ENCODE results near the gene GBA2.

GBA2 gene

GRCh38 chr9:35726931-35727330, 22.1 kb downstream of the GBA2 start:
- H3K27ac ChIP-seq (ENCODE audit: low read depth, low read length) = peak overlapping the region; percentile 95
- H3K36me3 ChIP-seq (ENCODE audit: insufficient read depth, low read length) = peaks cover 42% of the 10 kb centered on the region
- peaks cover 56% of the 10 kb centered on the region for H3K4me1 ChIP-seq (ENCODE audit: insufficient read depth, low read length)
- H3K27me3 ChIP-seq (ENCODE audit: control insufficient read depth in 1 of 2, insufficient read depth in 2 of 2, low read length in 2 of 2) = no peaks in the 10 kb centered on the region
- H3K9me3 ChIP-seq (ENCODE audit: low read length) = no peaks in the 10 kb centered on the region
- H3K4me3 ChIP-seq (ENCODE audit: low read depth in 1 of 2, low read length in 2 of 2) = peak overlapping the region in 1 of 2 donors; percentile 73
- H3K9ac ChIP-seq (ENCODE audit: low read length) = peak overlapping the region; percentile 99

GRCh38 chr9:35725362-35725761, 23.7 kb downstream of the GBA2 start:
- Histone ChIP-seq H3K9me3 (ENCODE audit: low read length) (no peaks in the 10 kb centered on the region), H3K36me3 (ENCODE audit: insufficient read depth, low read length) (peaks cover 58% of the 10 kb centered on the region), H3K9ac (ENCODE audit: low read length) (no peak overlapping the region), H3K4me1 (ENCODE audit: insufficient read depth, low read length) (peaks cover 48% of the 10 kb centered on the region), H3K4me3 (ENCODE audit: low read depth in 1 of 2, low read length in 2 of 2) (no peak overlapping the region), H3K27me3 (ENCODE audit: control insufficient read depth in 1 of 2, insufficient read depth in 2 of 2, low read length in 2 of 2) (no peaks in the 10 kb centered on the region), H3K27ac (ENCODE audit: low read depth, low read length) (no peak overlapping the region)

- Histone ChIP-seq H3K27me3 (ENCODE audit: control insufficient read depth in 1 of 2, insufficient read depth in 2 of 2, low read length in 2 of 2) (no peaks in the 10 kb centered on the region), H3K27ac (ENCODE audit: low read depth, low read length) (no peak overlapping the region), H3K9ac (ENCODE audit: low read length) (no peak overlapping the region), H3K4me1 (ENCODE audit: insufficient read depth, low read length) (peaks cover 34% of the 10 kb centered on the region), H3K4me3 (ENCODE audit: low read depth in 1 of 2, low read length in 2 of 2) (no peak overlapping the region), H3K9me3 (ENCODE audit: low read length) (no peaks in the 10 kb centered on the region), H3K36me3 (ENCODE audit: insufficient read depth, low read length) (peaks cover 73% of the 10 kb centered on the region)
Measured at GRCh38 chr9:35723908-35724307, 25.1 kb downstream of the GBA2 start.

- Histone ChIP-seq H3K4me1 (ENCODE audit: insufficient read depth, low read length) (peaks cover 29% of the 10 kb centered on the region), H3K36me3 (ENCODE audit: insufficient read depth, low read length) (peaks cover 78% of the 10 kb centered on the region), H3K27me3 (ENCODE audit: control insufficient read depth in 1 of 2, insufficient read depth in 2 of 2, low read length in 2 of 2) (no peaks in the 10 kb centered on the region), H3K9ac (ENCODE audit: low read length) (no peak overlapping the region), H3K27ac (ENCODE audit: low read depth, low read length) (no peak overlapping the region), H3K4me3 (ENCODE audit: low read depth in 1 of 2, low read length in 2 of 2) (no peak overlapping the region), H3K9me3 (ENCODE audit: low read length) (no peaks in the 10 kb centered on the region)
Measured at GRCh38 chr9:35723426-35723825, 25.6 kb downstream of the GBA2 start.

- Histone ChIP-seq H3K27me3 (ENCODE audit: control insufficient read depth in 1 of 2, insufficient read depth in 2 of 2, low read length in 2 of 2) (no peaks in the 10 kb centered on the region), H3K4me3 (ENCODE audit: low read depth in 1 of 2, low read length in 2 of 2) (no peak overlapping the region), H3K27ac (ENCODE audit: low read depth, low read length) (no peak overlapping the region), H3K4me1 (ENCODE audit: insufficient read depth, low read length) (no peaks in the 10 kb centered on the region), H3K36me3 (ENCODE audit: insufficient read depth, low read length) (peaks cover 99% of the 10 kb centered on the region), H3K9ac (ENCODE audit: low read length) (no peak overlapping the region), H3K9me3 (ENCODE audit: low read length) (no peaks in the 10 kb centered on the region)
Measured at GRCh38 chr9:35719546-35719945, 29.5 kb downstream of the GBA2 start.

GRCh38 chr9:35718721-35719511, 30.1 kb downstream of the GBA2 start:
- Histone ChIP-seq H3K4me1 (ENCODE audit: insufficient read depth, low read length) (no peaks in the 10 kb centered on the region), H3K27me3 (ENCODE audit: control insufficient read depth in 1 of 2, insufficient read depth in 2 of 2, low read length in 2 of 2) (no peaks in the 10 kb centered on the region), H3K9me3 (ENCODE audit: low read length) (no peaks in the 10 kb centered on the region), H3K36me3 (ENCODE audit: insufficient read depth, low read length) (peaks cover 99% of the 10 kb centered on the region), H3K4me3 (ENCODE audit: low read depth in 1 of 2, low read length in 2 of 2) (no peak overlapping the region), H3K27ac (ENCODE audit: low read depth, low read length) (no peak overlapping the region), H3K9ac (ENCODE audit: low read length) (no peak overlapping the region)

GRCh38 chr9:35717132-35717870, 31.7 kb downstream of the GBA2 start:
- H3K27me3 ChIP-seq (ENCODE audit: control insufficient read depth in 1 of 2, insufficient read depth in 2 of 2, low read length in 2 of 2) = no peaks in the 10 kb centered on the region
- no peaks in the 10 kb centered on the region for H3K4me1 ChIP-seq (ENCODE audit: insufficient read depth, low read length)
- H3K4me3 ChIP-seq (ENCODE audit: low read depth in 1 of 2, low read length in 2 of 2) = no peak overlapping the region
- no peak overlapping the region for H3K27ac ChIP-seq (ENCODE audit: low read depth, low read length)
- H3K9me3 ChIP-seq (ENCODE audit: low read length) = no peaks in the 10 kb centered on the region
- H3K9ac ChIP-seq (ENCODE audit: low read length) = no peak overlapping the region
- peaks cover 99% of the 10 kb centered on the region for H3K36me3 ChIP-seq (ENCODE audit: insufficient read depth, low read length)

GRCh38 chr9:35716230-35716629, 32.8 kb downstream of the GBA2 start:
- H3K9me3 ChIP-seq (ENCODE audit: low read length) = no peaks in the 10 kb centered on the region
- no peaks in the 10 kb centered on the region for H3K27me3 ChIP-seq (ENCODE audit: control insufficient read depth in 1 of 2, insufficient read depth in 2 of 2, low read length in 2 of 2)
- H3K4me1 ChIP-seq (ENCODE audit: insufficient read depth, low read length) = no peaks in the 10 kb centered on the region
- no peak overlapping the region for H3K4me3 ChIP-seq (ENCODE audit: low read depth in 1 of 2, low read length in 2 of 2)
- no peak overlapping the region for H3K9ac ChIP-seq (ENCODE audit: low read length)
- no peak overlapping the region for H3K27ac ChIP-seq (ENCODE audit: low read depth, low read length)
- H3K36me3 ChIP-seq (ENCODE audit: insufficient read depth, low read length) = peaks cover 99% of the 10 kb centered on the region

GRCh38 chr9:35714579-35715252, 34.3 kb downstream of the GBA2 start:
- Histone ChIP-seq H3K4me1 (ENCODE audit: insufficient read depth, low read length) (no peaks in the 10 kb centered on the region), H3K9me3 (ENCODE audit: low read length) (no peaks in the 10 kb centered on the region), H3K36me3 (ENCODE audit: insufficient read depth, low read length) (peaks cover 94% of the 10 kb centered on the region), H3K4me3 (ENCODE audit: low read depth in 1 of 2, low read length in 2 of 2) (no peak overlapping the region), H3K27ac (ENCODE audit: low read depth, low read length) (no peak overlapping the region), H3K9ac (ENCODE audit: low read length) (no peak overlapping the region), H3K27me3 (ENCODE audit: control insufficient read depth in 1 of 2, insufficient read depth in 2 of 2, low read length in 2 of 2) (no peaks in the 10 kb centered on the region)

- Histone ChIP-seq H3K4me3 (ENCODE audit: low read depth in 1 of 2, low read length in 2 of 2) (no peak overlapping the region), H3K9me3 (ENCODE audit: low read length) (no peaks in the 10 kb centered on the region), H3K27me3 (ENCODE audit: control insufficient read depth in 1 of 2, insufficient read depth in 2 of 2, low read length in 2 of 2) (no peaks in the 10 kb centered on the region), H3K9ac (ENCODE audit: low read length) (no peak overlapping the region), H3K4me1 (ENCODE audit: insufficient read depth, low read length) (no peaks in the 10 kb centered on the region), H3K36me3 (ENCODE audit: insufficient read depth, low read length) (peaks cover 91% of the 10 kb centered on the region), H3K27ac (ENCODE audit: low read depth, low read length) (no peak overlapping the region)
Measured at GRCh38 chr9:35714123-35714522, 34.9 kb downstream of the GBA2 start.

GRCh38 chr9:35713578-35713977, 35.5 kb downstream of the GBA2 start:
- Histone ChIP-seq H3K27ac (ENCODE audit: low read depth, low read length) (no peak overlapping the region), H3K36me3 (ENCODE audit: insufficient read depth, low read length) (peaks cover 91% of the 10 kb centered on the region), H3K9ac (ENCODE audit: low read length) (no peak overlapping the region), H3K4me3 (ENCODE audit: low read depth in 1 of 2, low read length in 2 of 2) (no peak overlapping the region), H3K9me3 (ENCODE audit: low read length) (no peaks in the 10 kb centered on the region), H3K4me1 (ENCODE audit: insufficient read depth, low read length) (no peaks in the 10 kb centered on the region), H3K27me3 (ENCODE audit: control insufficient read depth in 1 of 2, insufficient read depth in 2 of 2, low read length in 2 of 2) (no peaks in the 10 kb centered on the region)

Measured in muscle layer of colon (tissue), 2 donors.